ENCODE results near the gene CAMTA1.
"Not testable (repeated sequence)": the region's sequence is repeated elsewhere in the genome, so short reads cannot be mapped to it uniquely, and the experiment has no call there.

Gene CAMTA1

GRCh38 chr1:7128293-7128692 lies 343.0 kb downstream of the CAMTA1 start:
- DNase-seq = no peak

GRCh38 chr1:7130127-7130526 lies 344.9 kb downstream of the CAMTA1 start:
- DNase-seq = no peak

GRCh38 chr1:7135493-7135892 lies 350.2 kb downstream of the CAMTA1 start:
- no peak for DNase-seq

GRCh38 chr1:7136166-7136953 lies 351.1 kb downstream of the CAMTA1 start:
- DNase-seq = peak; percentile 12

GRCh38 chr1:7140251-7140650 lies 355.0 kb downstream of the CAMTA1 start:
- DNase-seq = no peak

GRCh38 chr1:7145947-7146346 lies 360.7 kb downstream of the CAMTA1 start:
- DNase-seq = no peak

GRCh38 chr1:7146710-7147109 lies 361.5 kb downstream of the CAMTA1 start:
- DNase-seq = no peak

- DNase-seq = not testable (repeated sequence)
Measured at GRCh38 chr1:7147581-7148282, 362.5 kb downstream of the CAMTA1 start.

- DNase-seq = no peak
Measured at GRCh38 chr1:7149080-7149838, 364.0 kb downstream of the CAMTA1 start.

- no peak for DNase-seq
Measured at GRCh38 chr1:7150724-7151280, 365.5 kb downstream of the CAMTA1 start.

- no peak for DNase-seq
Measured at GRCh38 chr1:7151978-7152377, 366.7 kb downstream of the CAMTA1 start.

GRCh38 chr1:7152655-7153054 lies 367.4 kb downstream of the CAMTA1 start:
- no peak for DNase-seq

GRCh38 chr1:7153464-7153863 lies 368.2 kb downstream of the CAMTA1 start:
- DNase-seq = no peak

- no peak for DNase-seq
Measured at GRCh38 chr1:7159116-7159781, 374.0 kb downstream of the CAMTA1 start.

GRCh38 chr1:7168554-7168953 lies 383.3 kb downstream of the CAMTA1 start:
- DNase-seq = not testable (repeated sequence)

GRCh38 chr1:7171168-7171567 lies 385.9 kb downstream of the CAMTA1 start:
- no peak for DNase-seq

GRCh38 chr1:7171574-7171973 lies 386.3 kb downstream of the CAMTA1 start:
- DNase-seq = no peak

- DNase-seq = no peak
Measured at GRCh38 chr1:7172804-7173203, 387.6 kb downstream of the CAMTA1 start.

GRCh38 chr1:7174561-7174960 lies 389.3 kb downstream of the CAMTA1 start:
- DNase-seq = no peak

- DNase-seq = no peak
Measured at GRCh38 chr1:7174980-7175906, 390.0 kb downstream of the CAMTA1 start.

- DNase-seq = no peak
Measured at GRCh38 chr1:7177021-7177420, 391.8 kb downstream of the CAMTA1 start.

Measured in NCI-H187 treated with DMSO at 0.1 percent for 48 hours (cell line).